HEK293 (cell line): Measurements from ENCODE around the gene SLC2A9.

Experiments
- ZNF10 ChIP-seq: fragments of 450-650 bp; formaldehyde crosslinking; IDR thresholded peaks from 2 replicates; pipeline ENCODE4 v1.5.1; 2017; ENCODE audit warnings: missing biosample characterization, missing genetic modification characterization
- ZNF830 ChIP-seq: fragments of 450-650 bp; IDR thresholded peaks from 2 replicates; pipeline ENCODE4 v1.5.0; 2018; ENCODE audit warnings: missing biosample characterization, missing genetic modification characterization, low read depth, mild to moderate bottlenecking, moderate library complexity

GRCh38 chr4:10031668-10032590, 10.6 kb upstream of the SLC2A9 start:
- no peak for TF ChIP-seq ZNF830 (tag by site-specific recombination)
- no peak for TF ChIP-seq ZNF10 (tag by site-specific recombination)
